Endothelial cell (in vitro differentiated cells): ENCODE results near the gene XRCC6. TPM values are rescaled to one million over a fixed set of nuclear protein-coding genes. Genes with fewer than 3 reads are reported as not detected.
"Not testable (repeated sequence)": the region's sequence is repeated elsewhere in the genome, so short reads cannot be mapped to it uniquely, and the experiment has no call there.

Source experiments
- DNase-seq: peaks from one replicate; pipeline ENCODE4 v3.0.0; 2021; ENCODE audit warnings: low spot score
- H3K27ac Mint-ChIP-seq: one replicate; pipeline ENCODE4 v1.8.0; 2021; ENCODE audit warnings: mixed read lengths, inconsistent platforms; ENCODE audit not compliant: unreplicated experiment
- H3K27me3 Mint-ChIP-seq: one replicate; pipeline ENCODE4 v1.8.0; 2021; ENCODE audit warnings: mild to moderate bottlenecking, moderate library complexity, mixed read lengths, inconsistent platforms; ENCODE audit not compliant: unreplicated experiment
- H3K36me3 Mint-ChIP-seq: one replicate; pipeline ENCODE4 v1.8.0; 2021; ENCODE audit warnings: mild to moderate bottlenecking, low read depth, mixed read lengths, inconsistent platforms; ENCODE audit not compliant: unreplicated experiment
- H3K4me1 Mint-ChIP-seq: one replicate; pipeline ENCODE4 v1.8.0; 2021; ENCODE audit warnings: mild to moderate bottlenecking, mixed read lengths, inconsistent platforms; ENCODE audit not compliant: unreplicated experiment
- H3K4me3 Mint-ChIP-seq: one replicate; pipeline ENCODE4 v1.8.0; 2021; ENCODE audit warnings: mild to moderate bottlenecking, mixed read lengths, inconsistent platforms; ENCODE audit not compliant: unreplicated experiment
- H3K9me3 Mint-ChIP-seq: one replicate; pipeline ENCODE4 v1.8.0; 2021; ENCODE audit warnings: mixed read lengths, inconsistent platforms; ENCODE audit not compliant: unreplicated experiment
- CTCF ChIP-seq: fragments of 200-600 bp; sonication (generic); IDR thresholded peaks from one replicate; pipeline ENCODE4 v1.5.0; 2021; ENCODE audit warnings: antibody characterized with exemption; ENCODE audit not compliant: unreplicated experiment
- total RNA-seq: library from RNA; stranded (reverse); fragmentation: NEBNext Ultra II Directional; extraction: Animal tissue kit (Norgen Biotek cat#: 25700); gene quantifications from one replicate; pipeline ENCODE4 v1.2.1, GENCODE V29; 2021; ENCODE audit not compliant: unreplicated experiment

XRCC6 gene
- total RNA-seq, 1 donor from 2014 or later, result 211 TPM

GRCh38 chr22:41658869-41659268 is 37.8 kb downstream of the XRCC6 start:
- H3K9me3 Mint-ChIP-seq, result no peaks in the 10 kb centered on the region
- H3K27ac Mint-ChIP-seq, result no peak overlapping the region
- H3K27me3 Mint-ChIP-seq, result no peaks in the 10 kb centered on the region
- H3K4me3 Mint-ChIP-seq, result no peak overlapping the region
- peaks cover 39% of the 10 kb centered on the region for H3K36me3 Mint-ChIP-seq
- H3K4me1 Mint-ChIP-seq, result no peaks in the 10 kb centered on the region
- no peak for TF ChIP-seq CTCF
- DNase-seq, result no peak

GRCh38 chr22:41659941-41660340 is 38.8 kb downstream of the XRCC6 start:
- H3K27ac Mint-ChIP-seq, result no peak overlapping the region
- no peak for TF ChIP-seq CTCF
- no peaks in the 10 kb centered on the region for H3K9me3 Mint-ChIP-seq
- no peaks in the 10 kb centered on the region for H3K27me3 Mint-ChIP-seq
- no peaks in the 10 kb centered on the region for H3K4me1 Mint-ChIP-seq
- H3K36me3 Mint-ChIP-seq, result peaks cover 33% of the 10 kb centered on the region
- no peak for DNase-seq
- peak overlapping the region; percentile 33 for H3K4me3 Mint-ChIP-seq

GRCh38 chr22:41660416-41660815 is 39.3 kb downstream of the XRCC6 start:
- DNase-seq, result no peak
- no peaks in the 10 kb centered on the region for H3K9me3 Mint-ChIP-seq
- peak overlapping the region; percentile 3 for H3K27ac Mint-ChIP-seq
- H3K4me1 Mint-ChIP-seq, result no peaks in the 10 kb centered on the region
- peak overlapping the region; percentile 33 for H3K4me3 Mint-ChIP-seq
- TF ChIP-seq CTCF, result no peak
- H3K36me3 Mint-ChIP-seq, result peaks cover 33% of the 10 kb centered on the region
- no peaks in the 10 kb centered on the region for H3K27me3 Mint-ChIP-seq

GRCh38 chr22:41661088-41661487 is 40.0 kb downstream of the XRCC6 start:
- Mint-ChIP-seq H3K4me3 (no peak overlapping the region), H3K4me1 (no peaks in the 10 kb centered on the region), H3K36me3 (peaks cover 33% of the 10 kb centered on the region), H3K9me3 (no peaks in the 10 kb centered on the region), H3K27me3 (no peaks in the 10 kb centered on the region), H3K27ac (no peak overlapping the region)
- no peak for DNase-seq
- TF ChIP-seq CTCF, result no peak

GRCh38 chr22:41661713-41662112 is 40.6 kb downstream of the XRCC6 start:
- Mint-ChIP-seq H3K27ac (no peak overlapping the region), H3K4me1 (no peaks in the 10 kb centered on the region), H3K27me3 (no peaks in the 10 kb centered on the region), H3K36me3 (peaks cover 33% of the 10 kb centered on the region), H3K9me3 (no peaks in the 10 kb centered on the region), H3K4me3 (no peak overlapping the region)
- DNase-seq, result no peak
- no peak for TF ChIP-seq CTCF

GRCh38 chr22:41663594-41663993 is 42.5 kb downstream of the XRCC6 start:
- H3K9me3 Mint-ChIP-seq, H3K27ac Mint-ChIP-seq, H3K4me1 Mint-ChIP-seq, H3K27me3 Mint-ChIP-seq, H3K4me3 Mint-ChIP-seq, DNase-seq: not testable (repeated sequence)
- H3K36me3 Mint-ChIP-seq, result peaks cover 29% of the 10 kb centered on the region
